ENCODE data around the gene SPHK2.

SPHK2 gene

GRCh38 chr19:48596237-48596636 lies 23.1 kb upstream of the SPHK2 start:
- Mint-ChIP-seq H3K36me3 (ENCODE audit: low read depth) (no peaks in the 10 kb centered on the region), H3K9me3 (no peaks in the 10 kb centered on the region), H3K4me1 (ENCODE audit: low read depth) (peaks cover 4% of the 10 kb centered on the region), H3K4me3 (peak overlapping the region; percentile 60), H3K27ac (no peak overlapping the region), H3K27me3 (no peaks in the 10 kb centered on the region)

- Mint-ChIP-seq H3K36me3 (ENCODE audit: low read depth) (no peaks in the 10 kb centered on the region), H3K27me3 (no peaks in the 10 kb centered on the region), H3K9me3 (no peaks in the 10 kb centered on the region), H3K4me3 (peak overlapping the region; percentile 60), H3K4me1 (ENCODE audit: low read depth) (peaks cover 4% of the 10 kb centered on the region), H3K27ac (peak overlapping the region; percentile 40)
Observed at GRCh38 chr19:48596679-48597465, 22.4 kb upstream of the SPHK2 start.

- Mint-ChIP-seq H3K27ac (no peak overlapping the region), H3K4me1 (ENCODE audit: low read depth) (peaks cover 4% of the 10 kb centered on the region), H3K9me3 (no peaks in the 10 kb centered on the region), H3K27me3 (no peaks in the 10 kb centered on the region), H3K36me3 (ENCODE audit: low read depth) (no peaks in the 10 kb centered on the region), H3K4me3 (no peak overlapping the region)
Observed at GRCh38 chr19:48598996-48599700, 20.2 kb upstream of the SPHK2 start.

- Mint-ChIP-seq H3K4me3 (no peak overlapping the region), H3K36me3 (ENCODE audit: low read depth) (no peaks in the 10 kb centered on the region), H3K27ac (no peak overlapping the region), H3K27me3 (no peaks in the 10 kb centered on the region), H3K9me3 (no peaks in the 10 kb centered on the region), H3K4me1 (ENCODE audit: low read depth) (peaks cover 4% of the 10 kb centered on the region)
Observed at GRCh38 chr19:48600679-48601417, 18.5 kb upstream of the SPHK2 start.

- Mint-ChIP-seq H3K27me3 (no peaks in the 10 kb centered on the region), H3K27ac (no peak overlapping the region), H3K4me1 (ENCODE audit: low read depth) (no peaks in the 10 kb centered on the region)
Observed at GRCh38 chr19:48603001-48603400, 16.3 kb upstream of the SPHK2 start.

GRCh38 chr19:48603449-48603848 lies 15.9 kb upstream of the SPHK2 start:
- Mint-ChIP-seq H3K27ac (no peak overlapping the region), H3K9me3 (no peaks in the 10 kb centered on the region), H3K36me3 (ENCODE audit: low read depth) (no peaks in the 10 kb centered on the region), H3K4me1 (ENCODE audit: low read depth) (no peaks in the 10 kb centered on the region), H3K4me3 (no peak overlapping the region), H3K27me3 (no peaks in the 10 kb centered on the region)

More at GRCh38 chr19:48603001-48603400, 16.3 kb upstream of the SPHK2 start:
- Mint-ChIP-seq H3K9me3 (no peaks in the 10 kb centered on the region), H3K4me3 (no peak overlapping the region), H3K36me3 (ENCODE audit: low read depth) (no peaks in the 10 kb centered on the region)

- H3K27ac Mint-ChIP-seq = no peak overlapping the region
- no peaks in the 10 kb centered on the region for H3K27me3 Mint-ChIP-seq
- no peak overlapping the region for H3K4me3 Mint-ChIP-seq
- no peaks in the 10 kb centered on the region for H3K36me3 Mint-ChIP-seq (ENCODE audit: low read depth)
- peaks cover 3% of the 10 kb centered on the region for H3K4me1 Mint-ChIP-seq (ENCODE audit: low read depth)
- H3K9me3 Mint-ChIP-seq = no peaks in the 10 kb centered on the region
Observed at GRCh38 chr19:48603850-48604249, 15.5 kb upstream of the SPHK2 start.

- Mint-ChIP-seq H3K4me1 (ENCODE audit: low read depth) (peaks cover 4% of the 10 kb centered on the region), H3K4me3 (no peak within 1 kb of the TSS), H3K36me3 (ENCODE audit: low read depth) (no peaks in the 10 kb centered on the region), H3K27me3 (no peaks in the 10 kb centered on the region), H3K9me3 (no peaks in the 10 kb centered on the region), H3K27ac (no peak within 1 kb of the TSS)
Observed at GRCh38 chr19:48606463-48607358, 12.6 kb upstream of the SPHK2 start, which contains the start of gene SPACA4. Gene SPACA4 (plus strand): TSS chr19:48606742. CDS start chr19:48606979, 237 bp downstream.

GRCh38 chr19:48607359-48607755 lies 11.9 kb upstream of the SPHK2 start:
- Mint-ChIP-seq H3K4me3 (no peak overlapping the region), H3K4me1 (ENCODE audit: low read depth) (peaks cover 4% of the 10 kb centered on the region), H3K9me3 (no peaks in the 10 kb centered on the region), H3K27ac (no peak overlapping the region), H3K27me3 (no peaks in the 10 kb centered on the region), H3K36me3 (ENCODE audit: low read depth) (no peaks in the 10 kb centered on the region)

- H3K27me3 Mint-ChIP-seq = no peaks in the 10 kb centered on the region
- H3K36me3 Mint-ChIP-seq (ENCODE audit: low read depth) = peaks cover 4% of the 10 kb centered on the region
- no peaks in the 10 kb centered on the region for H3K9me3 Mint-ChIP-seq
- H3K4me1 Mint-ChIP-seq (ENCODE audit: low read depth) = peaks cover 4% of the 10 kb centered on the region
- no peak overlapping the region for H3K4me3 Mint-ChIP-seq
- H3K27ac Mint-ChIP-seq = no peak overlapping the region
Observed at GRCh38 chr19:48608798-48609263, 10.5 kb upstream of the SPHK2 start.

GRCh38 chr19:48609571-48610108 lies 9.7 kb upstream of the SPHK2 start:
- Mint-ChIP-seq H3K27me3 (no peaks in the 10 kb centered on the region), H3K9me3 (no peaks in the 10 kb centered on the region), H3K4me1 (ENCODE audit: low read depth) (peaks cover 4% of the 10 kb centered on the region), H3K4me3 (no peak overlapping the region), H3K27ac (no peak overlapping the region), H3K36me3 (ENCODE audit: low read depth) (peaks cover 10% of the 10 kb centered on the region)

- H3K27ac Mint-ChIP-seq = no peak overlapping the region
- H3K36me3 Mint-ChIP-seq (ENCODE audit: low read depth) = peaks cover 29% of the 10 kb centered on the region
- H3K27me3 Mint-ChIP-seq = no peaks in the 10 kb centered on the region
- peaks cover 18% of the 10 kb centered on the region for H3K4me1 Mint-ChIP-seq (ENCODE audit: low read depth)
- no peaks in the 10 kb centered on the region for H3K9me3 Mint-ChIP-seq
- H3K4me3 Mint-ChIP-seq = no peak overlapping the region
Observed at GRCh38 chr19:48611872-48612271, 7.4 kb upstream of the SPHK2 start.

- Mint-ChIP-seq H3K4me1 (ENCODE audit: low read depth) (peaks cover 30% of the 10 kb centered on the region), H3K36me3 (ENCODE audit: low read depth) (peaks cover 42% of the 10 kb centered on the region), H3K9me3 (no peaks in the 10 kb centered on the region), H3K4me3 (no peak overlapping the region), H3K27me3 (no peaks in the 10 kb centered on the region), H3K27ac (peak overlapping the region; percentile 66)
Observed at GRCh38 chr19:48613024-48613851, 6.1 kb upstream of the SPHK2 start.

All from stimulated activated naive CD8-positive, alpha-beta T cell treated with anti-CD3 and anti-CD28 coated beads, Interleukin-15, Interleukin-2, amounts not matched to agents 100 ng/mL and 50 ng/mL, for 24 hours (primary cell).